A549 (cell line): Measurements from ENCODE around the gene SRGAP1. TPM values are rescaled to one million over a fixed set of nuclear protein-coding genes. Genes with fewer than 3 reads are reported as not detected.

Experiments
- ATAC-seq, 2 experiments: fragments of 200-7000 bp in 1 of 2; fragments of >200 bp in 1 of 2; cut with Nextera tagmentation in 1 of 2; cut with Tn5 transposase in 1 of 2; 3 replicates each; pipeline versions ENCODE4 v1.8.0 to v1.9.1; 2018 to 2020; ENCODE audit warnings: mild to moderate bottlenecking in 1 of 2, moderate library complexity in 1 of 2
- CTCF ChIA-PET: fragments of 300-600 bp; sonication (Branson Sonifier 250); formaldehyde crosslinking; extraction: SDS; loops from one replicate; lab custom pipeline; 2021; ENCODE audit warnings: antibody characterized with exemption, inconsistent platforms; lab: Yijun Ruan, JAX
- POLR2A ChIA-PET: fragments of 350-600 bp; formaldehyde crosslinking; extraction: SDS; loops from one replicate; lab custom pipeline; 2021; ENCODE audit warnings: antibody characterized with exemption, inconsistent platforms; lab: Yijun Ruan, JAX
- DNase-seq, 2 experiments: peaks; one replicate each; pipeline versions ENCODE4 v3.0.0 to v3.0.0-alpha.2; 2011 to 2016; ENCODE audit warnings: low read depth in 1 of 2, low spot score in 1 of 2
- FAIRE-seq: peaks from 2 replicates; lab custom pipeline; 2011; peaks lifted over from hg19 to GRCh38; lab: Jason Lieb, UNC
- H3K27ac ChIP-seq, 2 experiments: fragments of >200 bp; sonication (Bioruptor Twin); formaldehyde crosslinking; 3 replicates each; pipeline ENCODE4 v1.5.1; 2016 to 2017
- H3K4me1 ChIP-seq: fragments of >200 bp; sonication (Bioruptor Twin); formaldehyde crosslinking; 3 replicates; pipeline ENCODE4 v1.6.1; 2016
- H3K4me2 ChIP-seq: fragments of >200 bp; sonication (Bioruptor Twin); formaldehyde crosslinking; 3 replicates; pipeline ENCODE4 v1.6.1; 2016
- H3K4me3 ChIP-seq: fragments of >200 bp; sonication (Bioruptor Twin); formaldehyde crosslinking; 3 replicates; pipeline ENCODE4 v1.5.1; 2016
- H3K9me3 ChIP-seq: fragments of >200 bp; sonication (Bioruptor Twin); formaldehyde crosslinking; 3 replicates; pipeline ENCODE4 v1.6.1; 2016
- BCL3 ChIP-seq: fragments of >200 bp; sonication (Bioruptor Twin); formaldehyde crosslinking; IDR thresholded peaks from 3 replicates; pipeline ENCODE4 v1.6.1; 2016
- BHLHE40 ChIP-seq: IDR thresholded peaks from 2 replicates; pipeline ENCODE4 v1.6.1; 2012; ENCODE audit warnings: low read depth, low read length, inconsistent platforms
- CEBPB ChIP-seq, 2 experiments: fragments of >200 bp in 1 of 2; sonication (Bioruptor Twin) in 1 of 2; formaldehyde crosslinking in 1 of 2; IDR thresholded peaks; 2 replicates each; pipeline ENCODE4 v1.6.1; 2012 to 2016
- CTCF ChIP-seq: fragments of >200 bp; sonication (Bioruptor Twin); formaldehyde crosslinking; IDR thresholded peaks from 3 replicates; pipeline ENCODE4 v1.5.1; 2016
- EHF ChIP-seq: fragments of 250-450 bp; sonication (Bioruptor Pico); IDR thresholded peaks from 2 replicates; pipeline ENCODE4 v1.5.0; 2020; ENCODE audit warnings: mild to moderate bottlenecking
- ELK1 ChIP-seq: fragments of 150-350 bp; IDR thresholded peaks from 2 replicates; pipeline ENCODE4 v1.6.1; 2014; ENCODE audit warnings: low read depth, mild to moderate bottlenecking, low read length
- FOSB ChIP-seq: fragments of 250-450 bp; sonication (Bioruptor Pico); IDR thresholded peaks from 2 replicates; pipeline ENCODE4 v1.5.0; 2020; ENCODE audit warnings: mild to moderate bottlenecking, moderate library complexity
- FOXS1 ChIP-seq: fragments of 250-450 bp; sonication (Bioruptor Pico); IDR thresholded peaks from 2 replicates; pipeline ENCODE4 v1.5.0; 2020; ENCODE audit warnings: mild to moderate bottlenecking, moderate library complexity
- GATA3 ChIP-seq: IDR thresholded peaks from 2 replicates; pipeline ENCODE4 v1.6.1; 2012; ENCODE audit warnings: borderline replicate concordance
- HDAC2 ChIP-seq: fragments of 200-600 bp; sonication (generic); IDR thresholded peaks from 2 replicates; pipeline ENCODE4 v1.6.1; 2016
- HES2 ChIP-seq: fragments of >200 bp; sonication (Bioruptor Twin); formaldehyde crosslinking; IDR thresholded peaks from 2 replicates; pipeline ENCODE4 v1.6.1; 2016
- HEYL ChIP-seq: fragments of 250-450 bp; sonication (Bioruptor Pico); IDR thresholded peaks from 2 replicates; pipeline ENCODE4 v1.8.0; 2021; ENCODE audit warnings: mild to moderate bottlenecking, moderate library complexity
- HMGXB4 ChIP-seq: fragments of 250-450 bp; sonication (Bioruptor Pico); IDR thresholded peaks from 2 replicates; pipeline ENCODE4 v1.5.0; 2021; ENCODE audit warnings: mild to moderate bottlenecking, moderate library complexity, borderline replicate concordance
- HOXA7 ChIP-seq: fragments of 250-450 bp; sonication (Bioruptor Pico); IDR thresholded peaks from 2 replicates; pipeline ENCODE4 v1.5.0; 2020; ENCODE audit warnings: mild to moderate bottlenecking, moderate library complexity
- JUN ChIP-seq, 2 experiments: fragments of >200 bp; sonication (Bioruptor Twin); formaldehyde crosslinking; IDR thresholded peaks; 2 replicates in 1 of 2; 3 replicates in 1 of 2; pipeline ENCODE4 v1.6.1; 2016 to 2017
- JUNB ChIP-seq: fragments of >200 bp; sonication (Bioruptor Twin); formaldehyde crosslinking; IDR thresholded peaks from 2 replicates; pipeline ENCODE4 v1.6.1; 2016
- KDM1A ChIP-seq: fragments of 200-600 bp; sonication (generic); IDR thresholded peaks from 2 replicates; pipeline ENCODE4 v1.6.1; 2016; ENCODE audit warnings: low read depth, mild to moderate bottlenecking
- KDM5A ChIP-seq: fragments of 200-600 bp; sonication (generic); IDR thresholded peaks from 2 replicates; pipeline ENCODE4 v1.6.1; 2016; ENCODE audit warnings: antibody characterized with exemption, mild to moderate bottlenecking
- MAFK ChIP-seq: fragments of 450-650 bp; IDR thresholded peaks from 2 replicates; pipeline ENCODE4 v1.6.1; 2014; ENCODE audit not compliant: partially characterized antibody
- MYC ChIP-seq: IDR thresholded peaks from 2 replicates; pipeline ENCODE4 v1.6.1; 2012; ENCODE audit warnings: mild to moderate bottlenecking, inconsistent platforms, low read length, improper control_type of control experiment, borderline replicate concordance
- NPAS2 ChIP-seq: fragments of 250-450 bp; sonication (Bioruptor Pico); IDR thresholded peaks from 2 replicates; pipeline ENCODE4 v1.8.0; 2022; ENCODE audit warnings: mild to moderate bottlenecking, moderate library complexity, borderline replicate concordance
- POLR2A ChIP-seq: IDR thresholded peaks from 2 replicates; pipeline ENCODE4 v1.6.1; 2012; ENCODE audit warnings: mild to moderate bottlenecking, low read length
- POLR2AphosphoS2 ChIP-seq: conservative IDR thresholded peaks from 2 replicates; pipeline ENCODE4 v1.6.1; 2012; ENCODE audit warnings: low read length, improper control_type of control experiment, inconsistent platforms
- RARB ChIP-seq: fragments of 250-450 bp; sonication (Bioruptor Pico); IDR thresholded peaks from 2 replicates; pipeline ENCODE4 v1.8.0; 2021; ENCODE audit warnings: mild to moderate bottlenecking, moderate library complexity
- REST ChIP-seq: fragments of 200-600 bp; sonication (generic); IDR thresholded peaks from 2 replicates; pipeline ENCODE4 v1.6.1; 2016; ENCODE audit warnings: antibody characterized with exemption, mild to moderate bottlenecking, moderate library complexity
- RFX5 ChIP-seq: fragments of 450-650 bp; IDR thresholded peaks from 2 replicates; pipeline ENCODE4 v1.7.1; 2014; ENCODE audit warnings: antibody characterized with exemption, mild to moderate bottlenecking, moderate library complexity
- RNF2 ChIP-seq: fragments of 200-600 bp; sonication (generic); IDR thresholded peaks from 2 replicates; pipeline ENCODE4 v1.6.1; 2016; ENCODE audit warnings: low read depth, mild to moderate bottlenecking, antibody characterized with exemption, moderate library complexity, borderline replicate concordance
- SREBF2 ChIP-seq: fragments of 450-650 bp; IDR thresholded peaks from 2 replicates; pipeline ENCODE4 v1.6.1; 2014; ENCODE audit warnings: mild to moderate bottlenecking, moderate library complexity
- TP53 ChIP-seq: fragments of 250-450 bp; sonication (Bioruptor Pico); IDR thresholded peaks from 2 replicates; pipeline ENCODE4 v1.5.0; 2021; ENCODE audit warnings: mild to moderate bottlenecking, moderate library complexity
- USF2 ChIP-seq: fragments of 450-650 bp; IDR thresholded peaks from 2 replicates; pipeline ENCODE4 v1.6.1; 2014; ENCODE audit warnings: antibody characterized with exemption
- ZC3H11A ChIP-seq: fragments of 450-650 bp; IDR thresholded peaks from 2 replicates; pipeline ENCODE4 v1.6.1; 2014; ENCODE audit warnings: antibody characterized with exemption, mild to moderate bottlenecking
- ZNF302 ChIP-seq: fragments of 250-450 bp; sonication (Bioruptor Pico); IDR thresholded peaks from 2 replicates; pipeline ENCODE4 v1.9.0; 2021; ENCODE audit warnings: inconsistent platforms, mild to moderate bottlenecking, moderate library complexity
- WGBS: methylation state at CpG from one replicate; pipeline ENCODE4 v1.1.6; 2017; ENCODE audit errors: missing lambda C conversion rate; 5-methylcytosine and 5-hydroxymethylcytosine counted together
- polyA plus RNA-seq, 4 experiments: library from polyadenylated mRNA; depleted of rRNA in 3 of 4; stranded (reverse); fragments of >200 nt; fragmentation: RNase III in 1 of 4; extraction: RNeasy Plus Mini Kit Qiagen cat#74134 plus additional on column Dnase treatment in 1 of 4; gene quantifications; 2 replicates in 3 of 4; 3 replicates in 1 of 4; pipeline ENCODE4 v1.2.3, GENCODE V29; 2011 to 2017

Gene SRGAP1
- polyA plus RNA-seq, 2 of the 4 experiments (the other 2 are of a cell fraction), result 7.9 to 22.9 TPM

GRCh38 chr12:63978519-63978918 lies 134.0 kb downstream of the SRGAP1 start:
- H3K4me1 ChIP-seq, result peaks cover 47% of the 10 kb centered on the region
- H3K4me3 ChIP-seq, result no peak overlapping the region
- ChIA-PET CTCF (interaction anchor here (0.6 to 3.9 kb wide), 2 partner anchors 134 to 350 kb away, joined by 3 to 18 read pairs; partner anchors contain the start of gene SRGAP1), POLR2A (interaction anchor here (0.7 kb wide), 1 partner anchor 10 kb away, joined by 9 read pairs; no protein-coding TSS in a partner anchor)
- H3K4me2 ChIP-seq, result peak overlapping the region; percentile 13; the same call in 2 of the 3 replicates
- peaks cover 15% of the 10 kb centered on the region for H3K9me3 ChIP-seq
- ATAC-seq, result peak; percentile 59 to 67; a peak in 5 of 6 replicates
- 0% methylated on average over 1 of the region's 1 CpG for WGBS
- DNase-seq, result peak; percentile 26 to 59
- FAIRE-seq, result peak; percentile 89
- peak overlapping the region in 1 of 2 experiments; percentile 46; a peak in 2 of 6 replicates for H3K27ac ChIP-seq
- TF ChIP-seq HOXA7 (CRISPR knock-in tag) (no peak), HES2 (peak; percentile 25; the same call in 1 of the 2 replicates), CEBPB (IDR thresholded peaks at IDR 0.05) (peak; percentile 63 to 85), BHLHE40 (peak; percentile 85), FOSB (CRISPR knock-in tag) (no peak; the same call in 1 of the 2 replicates), HMGXB4 (CRISPR knock-in tag) (no peak), RNF2 (no peak), CTCF (no peak), RARB (no peak), REST (no peak), HEYL (CRISPR knock-in tag) (no peak), SREBF2 (no peak), ZNF302 (no peak), USF2 (no peak), TP53 (no peak), MYC (no peak), NPAS2 (CRISPR knock-in tag) (no peak), KDM1A (no peak), ELK1 (no peak), RFX5 (no peak), JUN (IDR thresholded peaks at IDR 0.05) (peak; percentile 15 to 27; a peak in 1 of 5 replicates), JUNB (peak; percentile 55), FOXS1 (CRISPR knock-in tag) (no peak), HDAC2 (no peak), POLR2AphosphoS2 (no peak), GATA3 (peak; percentile 41; the same call in 1 of the 2 replicates), ZC3H11A (no peak), EHF (no peak), BCL3 (no peak), MAFK (peak; percentile 62), POLR2A (no peak), KDM5A (no peak)
